Measurements from ENCODE around the gene POU2F3.
"Not testable (repeated sequence)": the region's sequence is repeated elsewhere in the genome, so short reads cannot be mapped to it uniquely, and the experiment has no call there.

Gene POU2F3

DNA sequence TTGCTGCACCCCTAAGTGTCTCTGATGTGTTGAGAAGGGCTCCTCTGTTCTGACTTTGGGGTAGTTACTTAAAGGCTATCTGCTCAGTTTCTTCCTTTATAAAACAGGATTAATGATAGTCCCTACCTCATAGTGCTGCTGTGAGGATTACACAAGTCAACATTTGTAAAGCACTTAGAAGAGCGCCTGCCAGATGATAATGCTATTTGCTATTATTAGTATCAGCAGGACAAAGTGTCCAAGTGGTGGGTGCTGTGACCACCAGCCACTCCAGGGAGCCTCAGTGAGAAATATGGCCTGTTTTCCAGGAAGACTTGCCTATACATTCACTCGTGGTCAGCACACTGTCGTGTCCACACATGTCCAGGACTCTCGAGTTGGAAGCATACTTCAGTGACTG lies 16.2 kb downstream of the POU2F3 start:
- DNase-seq, result no peak

DNA sequence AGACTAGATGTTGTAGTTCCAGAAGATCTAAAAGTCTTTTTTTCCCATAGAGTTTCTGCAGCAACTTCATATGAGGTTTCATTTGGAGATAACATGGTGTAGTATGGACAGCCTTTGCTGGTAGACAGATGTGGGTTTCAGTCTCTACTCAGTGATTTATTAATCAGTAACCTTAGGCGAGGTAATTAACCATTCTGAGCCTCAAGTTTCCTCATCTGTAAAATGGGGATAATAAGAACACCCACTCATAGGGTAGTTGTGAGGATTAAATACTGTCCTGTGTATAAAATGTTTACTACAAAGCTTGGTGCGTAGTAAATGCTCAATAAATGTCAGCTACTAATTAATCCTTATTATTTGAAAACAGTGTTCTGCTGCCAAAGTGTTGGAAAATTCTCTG lies 16.8 kb downstream of the POU2F3 start:
- DNase-seq, result no peak

DNA sequence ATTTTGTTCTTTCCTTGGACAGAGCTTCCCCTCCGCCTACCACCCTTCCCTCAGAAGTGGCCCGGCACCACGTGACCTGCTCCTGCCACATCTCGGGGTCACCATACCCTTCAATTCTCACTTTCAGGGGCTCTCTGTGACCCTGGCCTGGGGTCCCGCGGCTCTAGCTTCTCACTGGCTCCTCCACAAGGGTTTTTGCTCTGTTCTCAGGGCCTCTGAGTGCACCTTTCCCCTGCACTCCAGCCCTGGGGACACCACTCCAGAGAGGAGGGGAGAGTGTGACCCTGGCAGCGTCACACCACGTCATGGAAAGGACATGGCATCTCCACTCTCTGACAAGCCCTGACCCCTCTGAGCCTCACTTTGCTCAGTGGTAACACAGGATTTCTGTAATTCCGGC lies 17.4 kb downstream of the POU2F3 start:
- no peak for DNase-seq

DNA sequence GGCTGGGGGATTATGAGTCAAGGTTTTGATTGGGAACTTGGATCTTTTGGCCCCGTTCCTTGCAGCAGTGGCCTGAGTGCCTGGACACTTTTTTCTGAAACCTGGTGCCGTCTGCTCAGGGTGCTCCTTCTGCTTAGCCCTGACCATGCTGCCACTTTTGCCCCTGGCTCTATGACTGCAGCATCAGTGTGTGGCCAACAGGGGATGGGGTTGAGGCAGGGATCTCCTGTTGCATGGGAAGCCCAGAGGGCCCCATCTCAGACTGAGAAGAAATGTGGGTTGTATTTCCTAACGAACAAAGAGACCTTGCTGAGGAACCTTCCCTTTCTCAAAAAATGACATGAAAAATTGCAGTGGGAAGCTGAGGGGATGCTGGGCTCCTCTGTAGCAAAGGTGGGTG lies 18.7 kb downstream of the POU2F3 start:
- no peak for DNase-seq

DNA sequence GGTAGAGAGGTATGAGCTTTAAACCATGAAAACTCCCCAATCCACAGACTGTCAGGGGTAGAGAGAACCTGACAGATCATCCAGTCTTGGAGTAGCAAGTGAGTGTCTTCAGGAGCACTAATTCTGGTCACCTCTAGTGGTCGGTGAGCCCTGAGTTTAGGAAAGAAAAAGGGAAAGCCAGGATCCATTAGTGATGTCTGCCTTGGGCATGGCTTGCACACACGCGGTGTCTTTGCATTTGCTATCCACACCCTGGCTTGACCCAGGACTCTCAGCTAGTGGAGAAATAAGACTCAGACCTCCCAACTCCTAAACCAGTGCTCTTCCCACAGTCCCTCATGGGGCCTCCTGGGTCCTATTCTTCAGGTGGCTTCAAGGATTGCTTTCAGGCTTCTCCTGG lies 19.3 kb downstream of the POU2F3 start:
- no peak for DNase-seq

DNA sequence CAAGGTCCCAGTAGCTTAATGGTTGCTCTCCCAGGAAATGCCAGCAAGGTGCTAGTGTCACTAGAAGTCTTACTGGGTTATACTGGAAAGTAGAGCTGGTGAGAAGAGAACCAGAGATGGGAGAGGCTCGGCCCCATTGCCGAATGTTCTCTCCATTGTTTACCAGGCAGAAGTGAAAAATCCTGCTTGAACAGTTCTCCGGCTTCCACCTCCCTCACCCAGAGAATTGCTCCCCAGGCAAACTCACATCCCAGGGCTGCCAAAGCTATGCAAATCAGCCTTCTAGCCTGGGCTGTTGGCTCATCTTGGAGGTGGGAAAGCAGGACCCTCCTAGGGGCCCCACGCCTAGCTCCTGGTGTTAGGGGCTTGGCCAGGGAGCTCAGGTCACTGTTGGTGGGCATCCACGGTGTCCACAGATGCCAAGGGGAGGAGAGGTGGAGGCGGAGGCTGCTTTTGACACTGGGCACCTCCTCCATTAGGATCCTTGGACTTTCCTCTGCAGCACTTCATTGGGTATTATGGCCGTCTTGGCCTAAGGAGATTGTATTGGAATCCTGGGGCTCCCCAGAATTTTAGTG lies 20.1 kb downstream of the POU2F3 start:
- DNase-seq, result no peak

DNA sequence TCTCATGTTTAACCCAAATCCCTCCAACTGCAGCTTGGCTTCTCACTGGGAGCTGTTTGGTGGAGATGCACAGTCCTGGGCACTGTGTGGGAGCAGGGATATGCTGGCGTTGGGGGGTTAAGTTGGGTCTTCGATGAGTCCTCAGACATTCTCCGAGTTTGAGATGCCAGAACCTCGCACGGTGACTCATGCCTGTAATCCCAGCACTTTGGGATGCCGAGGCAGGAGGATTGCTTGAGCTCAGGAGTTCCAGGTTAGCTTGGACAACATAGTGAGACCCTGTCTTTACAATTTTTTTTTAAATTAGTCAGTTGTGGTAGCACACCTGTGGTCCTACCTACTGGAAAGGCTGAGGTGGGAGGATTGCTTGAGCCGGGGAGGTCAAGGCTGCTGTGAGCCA lies 20.7 kb downstream of the POU2F3 start:
- no peak for DNase-seq

DNA sequence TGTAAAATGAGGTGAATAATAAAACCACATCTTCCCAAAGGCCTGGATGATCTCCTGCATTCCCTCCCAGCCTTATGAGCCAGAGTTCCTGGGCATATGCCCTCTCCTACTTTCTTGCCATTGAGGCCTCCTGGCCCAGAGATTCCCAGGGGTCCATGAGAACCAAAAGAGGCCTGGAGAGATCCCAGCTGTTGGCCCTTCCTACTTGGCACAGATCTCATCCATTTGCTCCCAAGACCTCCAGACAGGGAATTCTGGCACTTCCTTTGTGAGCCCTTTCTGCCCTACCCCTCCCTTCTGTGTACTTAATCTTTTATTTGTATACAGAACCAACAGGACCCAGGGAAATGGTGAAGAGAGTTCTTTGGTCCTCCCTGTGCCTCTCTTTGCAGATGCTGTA lies 21.4 kb downstream of the POU2F3 start:
- no peak for DNase-seq

DNA sequence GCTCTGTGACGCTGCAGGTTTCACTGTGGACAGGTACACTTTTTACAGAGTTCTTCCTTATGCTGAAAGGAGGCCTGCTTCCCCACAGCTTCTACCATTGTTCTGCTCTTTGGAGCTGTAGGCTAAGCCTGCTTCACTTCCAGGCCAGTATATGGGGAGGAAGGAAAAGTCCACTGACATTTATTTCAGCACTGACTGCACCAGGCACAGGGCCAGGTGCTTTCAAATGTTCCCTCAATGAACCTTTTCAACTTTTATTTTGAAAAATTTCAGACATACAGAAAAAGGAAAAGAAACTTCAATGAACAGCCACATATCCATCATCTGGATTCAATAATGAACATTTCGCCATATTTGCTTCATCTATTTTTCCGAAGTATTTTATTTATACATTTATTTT lies 22.0 kb downstream of the POU2F3 start:
- no peak for DNase-seq

DNA sequence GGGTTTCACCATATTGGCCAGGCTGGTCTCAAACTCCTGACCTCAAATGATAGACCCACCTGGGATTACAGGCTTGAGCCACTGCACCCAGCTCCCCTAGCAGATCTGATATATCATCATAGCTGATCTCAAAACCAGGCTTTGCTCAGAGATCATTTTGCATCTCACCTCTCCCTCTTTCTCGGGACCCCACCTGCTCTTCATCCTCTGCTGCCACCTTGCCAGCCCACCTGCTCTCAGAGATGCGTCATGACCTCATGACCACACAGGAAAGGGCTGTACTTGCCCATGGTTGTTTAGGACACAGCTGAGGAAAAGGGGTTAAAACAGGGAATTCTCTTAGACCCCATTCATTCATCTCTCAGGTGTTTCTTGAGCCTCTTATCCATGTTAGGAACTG lies 27.4 kb downstream of the POU2F3 start:
- no peak for DNase-seq

DNA sequence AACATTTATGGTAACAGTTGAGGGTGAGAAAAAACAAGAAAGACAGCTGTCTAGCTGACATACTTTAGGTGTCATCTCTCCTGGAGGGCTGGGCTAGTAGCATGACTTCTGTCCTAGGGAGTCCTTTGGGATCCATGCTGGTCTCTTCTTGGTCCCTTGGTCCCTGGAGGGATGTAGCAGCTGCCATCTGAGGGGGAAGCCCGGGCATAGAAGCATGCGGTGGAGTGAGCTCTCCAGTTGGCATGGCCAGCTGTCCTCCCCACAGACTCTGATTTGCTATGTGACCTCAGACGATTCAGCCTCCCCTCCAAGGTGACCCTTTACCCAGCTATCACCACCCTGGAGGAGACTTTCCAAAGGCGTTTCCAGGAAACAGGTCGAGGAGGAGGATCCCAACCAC lies 28.7 kb downstream of the POU2F3 start:
- DNase-seq, result no peak

DNA sequence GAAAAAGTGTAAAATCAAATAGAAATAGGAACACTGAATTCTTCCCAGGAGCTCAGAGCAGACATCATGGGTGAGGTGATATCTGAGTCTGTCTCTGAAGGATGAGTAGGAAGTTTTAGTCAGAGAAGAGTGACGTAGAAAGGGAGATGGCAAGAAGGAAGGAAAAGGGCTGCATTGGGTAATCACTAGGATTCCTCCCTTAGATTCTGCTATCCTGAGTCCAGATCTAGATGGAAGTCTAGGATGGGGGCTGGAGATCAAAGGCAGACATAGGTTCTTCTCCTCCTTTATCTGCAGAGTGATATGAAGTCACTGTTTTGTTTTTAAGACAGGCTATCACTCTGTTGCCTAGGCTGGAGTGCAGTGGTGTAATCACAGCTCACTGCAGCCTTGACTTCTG lies 30.4 kb downstream of the POU2F3 start:
- no peak for DNase-seq

DNA sequence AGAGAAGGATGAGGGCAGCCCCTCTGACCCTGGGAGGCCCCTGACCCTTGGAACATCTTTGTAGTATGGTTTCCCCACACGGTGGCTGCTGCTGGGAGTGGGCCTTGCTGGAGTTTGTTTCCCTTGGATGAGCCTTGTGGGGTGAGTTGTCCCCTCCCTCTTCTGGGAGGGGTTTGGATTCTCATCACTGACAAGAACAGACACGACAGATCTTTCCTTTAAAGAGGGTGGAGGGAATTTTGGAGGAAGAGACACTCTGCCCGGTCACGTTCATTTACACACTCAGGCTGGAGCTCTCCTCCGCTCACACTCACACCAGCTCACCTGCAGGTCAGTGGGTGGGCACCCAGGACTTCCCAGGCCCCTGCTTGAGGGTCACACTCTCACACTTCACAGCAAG lies 31.7 kb downstream of the POU2F3 start:
- DNase-seq, result no peak

DNA sequence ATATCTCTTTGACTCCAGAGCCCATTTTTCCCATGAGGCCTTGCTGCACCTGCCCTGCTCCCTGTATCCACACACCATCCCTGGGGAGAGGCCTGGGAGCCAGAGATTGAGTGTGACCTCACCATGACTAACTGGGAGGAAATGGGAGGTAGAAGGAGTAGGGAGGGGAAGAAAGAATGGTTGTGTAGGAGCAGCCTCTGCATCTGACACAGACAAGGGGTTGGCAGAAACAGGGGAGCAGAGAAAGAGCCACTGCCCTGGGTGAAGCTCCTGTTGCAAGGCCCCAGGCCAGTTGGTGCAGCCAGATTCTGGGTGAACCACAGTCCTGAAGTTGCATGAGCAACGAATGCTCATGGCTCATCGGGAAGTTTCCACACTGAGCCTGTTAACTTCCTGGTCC lies 32.4 kb downstream of the POU2F3 start:
- no peak for DNase-seq

DNA sequence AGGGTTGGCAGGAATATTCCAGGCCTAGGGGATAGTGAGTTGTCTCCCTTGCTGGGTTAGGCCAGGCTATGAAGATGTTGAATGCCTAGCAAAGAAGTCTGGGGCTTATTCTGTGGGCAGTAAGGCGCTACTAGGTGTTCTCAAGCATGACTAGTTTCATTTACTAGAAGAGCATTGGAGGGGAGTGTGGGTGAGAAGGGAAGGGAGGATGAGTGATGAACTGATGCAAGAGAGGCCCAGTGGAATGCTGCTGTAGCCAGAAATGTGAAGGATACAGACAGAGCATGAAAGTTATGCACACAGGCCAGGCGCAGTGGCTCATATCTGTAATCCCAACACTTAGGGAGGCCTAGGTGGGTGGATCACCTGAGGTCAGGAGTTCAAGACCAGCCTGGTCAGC lies 33.5 kb downstream of the POU2F3 start:
- no peak for DNase-seq

DNA sequence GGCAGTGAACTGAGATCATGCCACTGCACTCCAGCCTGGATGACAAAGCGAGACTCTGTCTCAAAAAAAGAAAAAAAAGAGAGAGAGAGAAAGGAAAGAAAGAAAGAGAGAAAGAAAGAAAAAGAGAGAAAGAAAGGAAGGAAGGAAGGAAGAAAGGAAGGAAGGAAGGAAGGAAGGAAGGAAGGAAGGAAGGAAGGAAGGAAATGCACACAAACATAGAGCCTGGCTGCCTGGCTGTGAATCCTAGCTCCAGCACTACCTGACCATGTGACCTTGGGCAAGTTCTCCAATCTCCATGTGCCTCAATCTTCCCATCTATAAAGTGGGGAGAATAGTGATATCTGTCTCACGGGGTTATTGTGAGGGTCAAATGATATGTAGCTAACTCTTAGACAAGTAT lies 34.0 kb downstream of the POU2F3 start:
- DNase-seq, result not testable (repeated sequence)

DNA sequence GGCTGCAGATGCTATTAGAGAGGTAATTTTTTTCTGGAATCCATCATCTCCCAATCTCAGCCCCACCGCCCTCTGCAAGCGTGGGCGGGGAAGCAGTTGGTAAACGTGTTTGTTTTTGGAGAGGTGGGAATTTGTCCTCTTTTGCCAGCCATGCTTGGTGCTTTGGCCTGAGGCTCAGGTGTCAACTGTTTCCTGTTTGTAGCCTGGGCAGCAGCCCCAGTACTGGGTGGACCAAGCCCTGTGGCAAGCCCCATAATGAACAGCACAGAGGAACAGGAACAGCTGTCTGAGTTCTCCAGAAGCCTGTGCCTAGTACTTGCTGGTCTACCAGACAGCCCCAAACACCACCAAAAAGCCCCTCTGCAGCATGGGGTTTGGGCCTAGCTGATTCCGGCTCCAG lies 39.6 kb downstream of the POU2F3 start:
- DNase-seq, result no peak

DNA sequence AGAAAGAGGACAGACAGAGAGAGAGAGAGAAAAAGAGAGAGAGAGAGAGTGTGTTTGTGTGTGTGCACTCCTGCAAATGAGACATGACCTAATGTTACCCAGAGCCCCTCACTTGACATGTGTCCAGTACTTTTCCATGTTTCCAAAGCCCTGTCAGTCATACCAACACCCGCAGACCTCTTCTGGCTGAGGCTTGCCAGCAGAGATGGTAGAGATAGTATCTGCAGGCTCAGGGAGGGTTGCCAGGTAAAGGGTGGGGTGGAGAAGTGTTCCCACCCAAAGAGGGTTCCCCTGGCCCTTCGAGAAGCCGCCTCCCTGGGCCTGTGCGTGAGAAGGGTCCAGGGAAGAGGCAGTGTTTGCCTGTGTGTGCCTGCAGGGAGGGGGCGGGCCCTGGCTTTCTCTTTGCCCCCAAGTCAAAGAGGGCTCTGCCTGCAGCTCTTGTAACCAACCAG lies 40.7 kb downstream of the POU2F3 start:
- DNase-seq, result no peak

DNA sequence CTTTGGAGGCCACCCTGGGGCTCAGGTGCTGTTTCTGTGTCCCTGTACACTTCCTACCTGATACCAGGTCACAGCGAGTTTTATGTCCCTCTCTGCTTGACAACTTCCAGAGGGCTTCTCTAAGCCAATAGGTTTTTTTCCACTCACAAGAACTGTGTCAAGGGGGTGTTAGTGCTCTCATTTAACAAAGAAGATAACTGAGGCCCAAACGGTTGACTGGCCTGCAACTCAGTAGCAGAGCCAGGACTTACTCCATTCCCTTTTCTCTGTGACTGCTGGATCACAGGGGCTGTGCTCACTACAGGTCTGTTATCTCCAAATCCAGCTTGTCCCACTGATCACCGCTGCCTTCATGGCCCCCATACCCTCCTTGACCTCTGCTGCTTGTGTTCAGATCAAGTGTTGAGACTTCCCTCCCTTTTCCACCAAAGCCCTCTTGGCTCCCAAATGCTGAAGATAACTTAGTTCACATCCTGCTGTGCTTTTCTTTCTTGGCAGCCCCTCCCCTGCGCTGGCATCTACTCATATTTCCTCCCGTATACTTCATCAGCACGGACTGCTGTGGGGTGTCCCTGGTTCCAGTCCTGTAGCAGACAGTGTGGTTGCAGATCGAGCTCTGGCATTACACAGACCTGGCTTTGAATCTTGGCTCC lies 41.3 kb downstream of the POU2F3 start:
- DNase-seq, result no peak

DNA sequence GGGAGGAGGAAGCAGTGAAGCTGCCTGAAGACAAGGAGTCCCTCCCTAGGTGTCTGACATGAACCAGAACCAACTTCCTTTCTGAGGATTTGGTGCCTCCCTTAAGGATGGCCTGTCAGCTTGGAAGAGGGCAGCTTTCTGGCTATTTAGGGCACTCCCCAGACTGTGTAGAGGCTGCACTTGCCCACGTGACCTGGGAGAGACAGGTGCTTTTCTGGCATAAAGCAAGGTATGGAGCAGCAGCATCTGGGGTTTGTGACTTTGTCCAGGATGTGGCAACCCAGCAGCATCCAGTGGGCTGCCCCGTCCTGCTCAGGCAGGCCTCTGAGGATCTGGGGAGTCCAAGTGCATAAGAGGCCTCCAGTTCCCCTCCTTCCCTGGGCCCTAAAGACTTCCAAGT lies 43.2 kb downstream of the POU2F3 start:
- DNase-seq, result no peak

DNA sequence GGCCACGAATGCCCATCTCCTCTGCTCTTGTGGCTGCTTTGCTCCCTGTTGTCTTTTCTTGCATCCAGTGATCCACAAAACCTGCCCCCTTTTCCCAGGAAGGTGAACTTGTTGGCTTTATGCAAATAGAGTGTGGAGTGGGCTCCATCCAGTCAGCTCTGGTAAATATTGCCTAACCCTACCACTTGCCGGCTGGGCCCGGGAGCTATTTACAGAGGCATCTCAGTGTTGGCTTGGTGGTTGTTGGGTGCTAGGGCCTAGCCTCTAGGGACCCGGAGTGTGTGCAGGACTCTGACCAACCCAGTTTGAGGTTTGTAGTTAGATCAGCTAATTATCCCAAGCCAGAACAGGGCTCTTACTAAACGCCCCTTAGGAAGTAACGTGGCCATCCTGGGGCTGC lies 44.3 kb downstream of the POU2F3 start:
- DNase-seq, result no peak

DNA sequence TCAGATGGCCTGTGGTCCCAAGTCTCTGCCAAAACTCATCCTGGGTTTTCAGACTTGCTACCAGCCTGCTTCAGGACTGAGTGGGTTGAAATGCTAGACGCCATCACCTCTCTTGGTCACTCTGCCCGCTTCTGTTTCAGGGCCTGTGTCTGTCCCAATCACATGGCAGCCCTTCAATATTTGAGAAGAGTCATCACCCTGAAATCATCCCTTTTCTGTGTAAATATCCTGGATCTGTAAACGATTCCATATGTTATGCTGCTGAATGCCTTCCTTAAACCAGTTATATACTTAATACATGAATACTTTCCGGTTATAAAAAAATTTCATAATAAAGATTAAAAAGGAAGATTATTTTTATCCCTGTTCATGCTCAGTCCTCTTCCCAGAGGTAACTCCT lies 45.3 kb downstream of the POU2F3 start:
- no peak for DNase-seq

DNA sequence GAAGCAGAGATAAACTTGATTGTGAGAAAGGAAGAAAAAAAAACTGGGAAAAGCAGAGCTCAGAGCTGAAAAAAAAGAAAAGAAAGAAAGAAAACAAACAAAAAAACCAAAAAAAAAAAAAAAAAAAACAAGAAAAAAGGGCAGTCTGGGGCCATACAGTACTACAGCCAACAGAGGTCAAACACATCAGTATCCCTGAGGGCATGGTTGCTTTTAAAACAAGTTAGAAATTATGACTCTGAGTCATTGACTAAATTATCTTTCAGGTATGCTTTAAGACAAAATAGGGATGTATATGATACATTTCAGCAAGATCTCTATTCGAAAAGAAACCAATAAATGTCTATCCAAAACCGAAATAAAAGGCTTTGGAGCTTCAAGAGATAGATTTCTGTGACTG lies 48.1 kb downstream of the POU2F3 start:
- DNase-seq, result no peak

DNA sequence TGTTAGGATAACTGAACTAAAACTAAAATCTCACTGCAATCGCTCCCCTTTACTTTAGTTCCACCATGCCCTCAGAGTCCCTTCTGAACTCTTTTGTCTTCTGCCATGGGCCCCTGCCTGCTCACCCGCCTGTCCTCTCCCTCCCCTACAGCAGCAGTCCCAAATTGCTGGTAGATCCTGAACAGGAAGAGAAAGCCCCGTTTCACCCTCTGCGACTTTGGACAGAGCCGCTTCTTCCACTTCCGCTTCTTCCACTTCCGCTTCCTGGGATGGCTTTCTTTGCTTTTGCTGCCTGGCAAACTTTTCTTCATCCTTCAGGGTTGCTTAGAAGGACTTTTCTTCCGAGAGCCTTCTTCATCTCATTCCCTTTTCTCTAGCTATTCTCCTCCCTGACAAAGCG lies 49.5 kb downstream of the POU2F3 start:
- no peak for DNase-seq

DNA sequence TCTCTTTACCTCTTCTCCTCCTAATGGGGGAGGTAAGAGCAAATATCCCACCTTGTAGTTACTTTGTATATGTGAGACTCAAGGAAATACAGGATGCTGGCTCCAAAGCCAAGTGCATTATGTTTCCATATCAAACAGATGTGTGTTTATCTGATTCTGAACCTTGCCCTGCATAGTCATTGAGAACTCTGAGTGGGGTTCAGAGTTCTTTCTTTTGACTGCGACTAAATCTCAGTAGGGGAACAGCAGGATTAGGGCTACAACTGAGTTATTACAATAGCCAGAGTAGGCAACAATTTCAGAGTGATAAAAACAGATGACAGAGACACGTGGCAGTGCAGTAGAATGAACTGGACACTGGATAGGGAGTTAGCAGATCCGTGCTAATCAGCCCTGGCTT lies 51.0 kb downstream of the POU2F3 start:
- no peak for DNase-seq
